ENCODE measurements around the gene SOX6.
"Not testable (repeated sequence)": the region's sequence is repeated elsewhere in the genome, so short reads cannot be mapped to it uniquely, and the experiment has no call there.

SOX6 gene

GRCh38 chr11:16141162-16141561 is 215.2 kb downstream of the SOX6 start:
- H4K20me1 ChIP-seq (ENCODE audit: insufficient read depth, low read length) = not testable (repeated sequence)

GRCh38 chr11:16136792-16137390 is 219.5 kb downstream of the SOX6 start:
- Histone ChIP-seq H3K4me3 (ENCODE audit: low read length) (no peak overlapping the region), H3K4me1 (ENCODE audit: low read length) (no peaks in the 10 kb centered on the region), H3K4me2 (ENCODE audit: low read length) (no peak overlapping the region), H2AFZ (ENCODE audit: low read depth, low read length) (no peak overlapping the region), H3K9me3 (ENCODE audit: insufficient read depth, low read length) (no peaks in the 10 kb centered on the region), H3K27me3 (ENCODE audit: low read depth, low read length) (no peaks in the 10 kb centered on the region), H3K9ac (ENCODE audit: low read length) (no peak overlapping the region), H3K36me3 (replicated peaks; ENCODE audit: low read depth, low read length) (no peaks in the 10 kb centered on the region), H4K20me1 (ENCODE audit: insufficient read depth, low read length) (no peaks in the 10 kb centered on the region), H3K79me2 (ENCODE audit: low read length) (no peaks in the 10 kb centered on the region), H3K27ac (ENCODE audit: low read length) (no peak overlapping the region)
- TF ChIP-seq EZH2phosphoT487 (IDR thresholded peaks at IDR 0.05; ENCODE audit: low read depth) (no peak), CTCF (IDR thresholded peaks at IDR 0.05; ENCODE audit: low read depth, low read length) (no peak)

More at GRCh38 chr11:16141162-16141561, 215.2 kb downstream of the SOX6 start:
- H3K27me3 ChIP-seq (ENCODE audit: low read depth, low read length); H3K9ac ChIP-seq (ENCODE audit: low read length); H2AFZ ChIP-seq (ENCODE audit: low read depth, low read length); H3K27ac ChIP-seq (ENCODE audit: low read length); H3K9me3 ChIP-seq (ENCODE audit: insufficient read depth, low read length); H3K36me3 ChIP-seq (replicated peaks; ENCODE audit: low read depth, low read length); H3K79me2 ChIP-seq (ENCODE audit: low read length); H3K4me1 ChIP-seq (ENCODE audit: low read length); H3K4me3 ChIP-seq (ENCODE audit: low read length); H3K4me2 ChIP-seq (ENCODE audit: low read length): not testable (repeated sequence)

GRCh38 chr11:16133867-16134266 is 222.5 kb downstream of the SOX6 start:
- no peaks in the 10 kb centered on the region for H3K4me1 ChIP-seq (ENCODE audit: low read length)
- no peak overlapping the region for H3K9ac ChIP-seq (ENCODE audit: low read length)
- no peaks in the 10 kb centered on the region for H3K79me2 ChIP-seq (ENCODE audit: low read length)
- H3K27ac ChIP-seq (ENCODE audit: low read length) = no peak overlapping the region
- H3K9me3 ChIP-seq (ENCODE audit: insufficient read depth, low read length) = no peaks in the 10 kb centered on the region
- no peak for TF ChIP-seq CTCF (IDR thresholded peaks at IDR 0.05; ENCODE audit: low read depth, low read length)
- H4K20me1 ChIP-seq (ENCODE audit: insufficient read depth, low read length) = no peaks in the 10 kb centered on the region
- H3K36me3 ChIP-seq (replicated peaks; ENCODE audit: low read depth, low read length) = no peaks in the 10 kb centered on the region
- H3K27me3 ChIP-seq (ENCODE audit: low read depth, low read length) = no peaks in the 10 kb centered on the region
- no peak overlapping the region for H2AFZ ChIP-seq (ENCODE audit: low read depth, low read length)
- H3K4me3 ChIP-seq (ENCODE audit: low read length) = no peak overlapping the region
- H3K4me2 ChIP-seq (ENCODE audit: low read length) = no peak overlapping the region

GRCh38 chr11:16127732-16128131 is 228.6 kb downstream of the SOX6 start:
- no peaks in the 10 kb centered on the region for H3K27me3 ChIP-seq (ENCODE audit: low read depth, low read length)
- H3K4me3 ChIP-seq (ENCODE audit: low read length) = no peak overlapping the region
- H3K9me3 ChIP-seq (ENCODE audit: insufficient read depth, low read length) = no peaks in the 10 kb centered on the region
- H3K4me2 ChIP-seq (ENCODE audit: low read length) = no peak overlapping the region
- H3K27ac ChIP-seq (ENCODE audit: low read length) = no peak overlapping the region
- TF ChIP-seq CTCF (IDR thresholded peaks at IDR 0.05; ENCODE audit: low read depth, low read length) (no peak), EZH2phosphoT487 (IDR thresholded peaks at IDR 0.05; ENCODE audit: low read depth) (no peak)
- H4K20me1 ChIP-seq (ENCODE audit: insufficient read depth, low read length) = no peaks in the 10 kb centered on the region
- H3K9ac ChIP-seq (ENCODE audit: low read length) = no peak overlapping the region
- H3K4me1 ChIP-seq (ENCODE audit: low read length) = peaks cover 7% of the 10 kb centered on the region; the same call in 1 of the 2 replicates
- H3K36me3 ChIP-seq (replicated peaks; ENCODE audit: low read depth, low read length) = no peaks in the 10 kb centered on the region
- H2AFZ ChIP-seq (ENCODE audit: low read depth, low read length) = no peak overlapping the region
- no peaks in the 10 kb centered on the region for H3K79me2 ChIP-seq (ENCODE audit: low read length)
